CD4-positive, alpha-beta T cell (primary cell): ENCODE measurements around the gene PSMD8. TPM values are rescaled to one million over a fixed set of nuclear protein-coding genes. Genes with fewer than 3 reads are reported as not detected.
"Not testable (repeated sequence)": the region's sequence is repeated elsewhere in the genome, so short reads cannot be mapped to it uniquely, and the experiment has no call there.

Experiments
- ATAC-seq: fragments of 200-7000 bp; cut with Tn5 transposase; one replicate; pipeline ENCODE4 v1.10.0; 2022; ENCODE audit warnings: mild to moderate bottlenecking; ENCODE audit not compliant: poor library complexity
- CTCF ChIA-PET: fragments of 350-600 bp; sonication (Branson Sonifier 250); formaldehyde crosslinking; loops from one replicate; lab custom pipeline; 2021; ENCODE audit warnings: antibody characterized with exemption, inconsistent platforms; lab: Charles Lee
- POLR2A ChIA-PET: fragments of 350-600 bp; sonication (Branson Sonifier 250); formaldehyde crosslinking; loops from one replicate; lab custom pipeline; 2021; ENCODE audit warnings: antibody characterized with exemption, inconsistent platforms; lab: Charles Lee
- DNase-seq, 14 experiments: peaks; one replicate each; pipeline ENCODE4 v3.0.0-alpha.2; 2013 to 2020; ENCODE audit warnings: mixed read lengths in 2 of 14
- H3K27ac ChIP-seq, 2 donors: one replicate each; pipeline versions ENCODE4 v1.5.1 to v1.7.0; 2013; ENCODE audit warnings: low read length in 2 of 2, low read depth in 1 of 2, mild to moderate bottlenecking in 1 of 2
- H3K27me3 ChIP-seq, 2 experiments: 1 replicate in 1 of 2; 2 replicates in 1 of 2; pipeline versions ENCODE4 v1.6.1 to v1.7.0; 2013; ENCODE audit warnings: low read length in 2 of 2, control low read depth in 1 of 2, mild to moderate bottlenecking in 1 of 2, moderate library complexity in 1 of 2; ENCODE audit not compliant: insufficient read depth in 2 of 2, control insufficient read depth in 1 of 2
- H3K36me3 ChIP-seq: one replicate; pipeline ENCODE4 v1.6.1; 2013; ENCODE audit warnings: low read length, control low read depth; ENCODE audit not compliant: insufficient read depth
- H3K4me1 ChIP-seq: one replicate; pipeline ENCODE4 v1.6.1; 2013; ENCODE audit warnings: low read length, control low read depth; ENCODE audit not compliant: insufficient read depth
- H3K4me3 ChIP-seq: one replicate; pipeline ENCODE4 v1.5.1; 2013; ENCODE audit warnings: mild to moderate bottlenecking, low read length, moderate library complexity
- H3K9me3 ChIP-seq, 2 experiments: 1 replicate in 1 of 2; 2 replicates in 1 of 2; pipeline versions ENCODE4 v1.6.1 to v1.7.0; 2013; ENCODE audit warnings: low read length in 2 of 2, mild to moderate bottlenecking in 2 of 2, control low read depth in 1 of 2, moderate library complexity in 1 of 2; ENCODE audit not compliant: control insufficient read depth in 1 of 2, insufficient read depth in 1 of 2
- H3K27ac Mint-ChIP-seq: one replicate; pipeline ENCODE4 v1.8.0; 2020; ENCODE audit warnings: mixed read lengths
- H3K27me3 Mint-ChIP-seq: one replicate; pipeline ENCODE4 v1.8.0; 2021; ENCODE audit warnings: mixed read lengths
- H3K36me3 Mint-ChIP-seq: one replicate; pipeline ENCODE4 v1.8.0; 2021; ENCODE audit warnings: low read depth, mixed read lengths
- H3K4me1 Mint-ChIP-seq: one replicate; pipeline ENCODE4 v1.8.0; 2021; ENCODE audit warnings: low read depth, mixed read lengths
- H3K4me3 Mint-ChIP-seq: one replicate; pipeline ENCODE4 v1.8.0; 2020; ENCODE audit warnings: mild to moderate bottlenecking, mixed read lengths
- H3K9me3 Mint-ChIP-seq: one replicate; pipeline ENCODE4 v1.8.0; 2020; ENCODE audit warnings: mixed read lengths
- CTCF ChIP-seq: fragments of 200-600 bp; IDR thresholded peaks from one replicate; pipeline ENCODE4 v1.8.0; 2022; ENCODE audit warnings: antibody characterized with exemption, mild to moderate bottlenecking
- intact Hi-C, 2 experiments: fragments of 100-400 bp; cut with DNase I in 1 of 2; cut with micrococcal nuclease in 1 of 2; formaldehyde crosslinking; loops; one replicate each; pipeline versions ENCODE4 v1.15.1 to v1.9.0; 2023 to 2025; cut with DNase I, micrococcal nuclease
- total RNA-seq, 174 experiments: library from RNA in 2 of 174; stranded (reverse) in 2 of 174; gene quantifications; one replicate each; pipeline ENCODE4 v1.2.3 and lab custom pipeline; 2021 to 2026

PSMD8 gene
- total RNA-seq, 2 experiments from 2014 or later = 61.2 to 64.4 TPM

GRCh38 chr19:38409631-38410133 is 35.3 kb downstream of the PSMD8 start:
- H3K27me3 Mint-ChIP-seq = no peaks in the 10 kb centered on the region
- POLR2A ChIA-PET = no interaction called here
- CTCF ChIA-PET = interaction anchor here (0.6 kb wide), 1 partner anchor 279 kb away, joined by 3 read pairs; no protein-coding TSS in a partner anchor
- H3K4me1 ChIP-seq = peaks cover 5% of the 10 kb centered on the region
- H3K4me3 Mint-ChIP-seq = no peak overlapping the region
- intact Hi-C loops = loop anchor here in 1 of 2 experiments (10.0 kb wide), 1 partner anchor 135 kb away; no protein-coding TSS in a partner anchor
- no peaks in the 10 kb centered on the region for H3K9me3 ChIP-seq
- ATAC-seq (no peak), DNase-seq (no peak)
- H3K27me3 ChIP-seq = no peaks in the 10 kb centered on the region
- peaks cover 23% of the 10 kb centered on the region for H3K36me3 Mint-ChIP-seq
- TF ChIP-seq CTCF = no peak
- H3K4me3 ChIP-seq = no peak overlapping the region
- peaks cover 29% of the 10 kb centered on the region for H3K36me3 ChIP-seq
- H3K9me3 Mint-ChIP-seq = no peaks in the 10 kb centered on the region
- H3K27ac ChIP-seq = no peak overlapping the region
- no peaks in the 10 kb centered on the region for H3K4me1 Mint-ChIP-seq
- H3K27ac Mint-ChIP-seq = no peak overlapping the region

- intact Hi-C loops, H3K27me3 Mint-ChIP-seq, H3K4me1 ChIP-seq, H3K4me3 Mint-ChIP-seq, H3K9me3 Mint-ChIP-seq, H3K27ac Mint-ChIP-seq, ATAC-seq, H3K27ac ChIP-seq, H3K4me3 ChIP-seq, H3K27me3 ChIP-seq, H3K4me1 Mint-ChIP-seq, DNase-seq, H3K9me3 ChIP-seq: not testable (repeated sequence)
- H3K36me3 Mint-ChIP-seq = peaks cover 16% of the 10 kb centered on the region
- POLR2A ChIA-PET = interaction anchor here (0.8 kb wide), 1 partner anchor 71 kb away, joined by 3 read pairs; no protein-coding TSS in a partner anchor
- peaks cover 22% of the 10 kb centered on the region for H3K36me3 ChIP-seq
- CTCF ChIA-PET = interaction anchor here (0.6 kb wide), 1 partner anchor 278 kb away, joined by 3 read pairs; no protein-coding TSS in a partner anchor
Measured at GRCh38 chr19:38410407-38410806, 36.0 kb downstream of the PSMD8 start.

- no peak overlapping the region for H3K4me3 ChIP-seq
- Mint-ChIP-seq H3K27ac (no peak overlapping the region), H3K36me3 (peaks cover 15% of the 10 kb centered on the region), H3K27me3 (no peaks in the 10 kb centered on the region), H3K4me3 (no peak overlapping the region), H3K4me1 (no peaks in the 10 kb centered on the region), H3K9me3 (no peaks in the 10 kb centered on the region)
- no peak for TF ChIP-seq CTCF
- ChIA-PET CTCF (no interaction called here), POLR2A (no interaction called here)
- peaks cover 21% of the 10 kb centered on the region for H3K36me3 ChIP-seq
- intact Hi-C loops = no loop called here
- H3K27ac ChIP-seq = no peak overlapping the region
- H3K9me3 ChIP-seq = no peaks in the 10 kb centered on the region
- no peaks in the 10 kb centered on the region for H3K4me1 ChIP-seq
- H3K27me3 ChIP-seq = no peaks in the 10 kb centered on the region
- no peak for ATAC-seq
- no peak for DNase-seq
Measured at GRCh38 chr19:38411041-38411712, 36.8 kb downstream of the PSMD8 start.

DNA sequence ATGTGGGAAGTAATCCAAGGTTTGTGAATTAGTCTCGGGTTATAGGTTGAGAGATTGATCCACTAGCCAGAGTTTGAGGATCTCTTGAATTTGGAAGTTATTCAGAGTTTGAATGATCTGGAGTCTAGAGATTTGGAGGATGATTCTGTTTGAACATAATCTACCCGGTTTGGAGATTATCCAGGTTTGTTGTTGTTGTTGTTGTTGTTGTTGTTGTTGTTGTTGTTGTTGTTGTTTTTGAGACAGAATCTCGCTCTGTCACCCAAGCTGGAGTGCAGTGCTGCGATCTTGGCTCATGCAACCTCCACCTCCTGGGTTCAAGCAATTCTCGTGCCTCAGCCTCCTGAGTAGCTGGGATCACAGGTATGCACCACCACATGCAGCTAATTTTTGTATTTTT is 37.5 kb downstream of the PSMD8 start:
- H3K36me3 ChIP-seq = peaks cover 14% of the 10 kb centered on the region
- H3K9me3 Mint-ChIP-seq, H3K4me3 Mint-ChIP-seq, CTCF ChIA-PET, intact Hi-C loops, H3K27me3 ChIP-seq, H3K27me3 Mint-ChIP-seq, H3K27ac Mint-ChIP-seq, H3K4me3 ChIP-seq, H3K4me1 Mint-ChIP-seq, H3K4me1 ChIP-seq, H3K9me3 ChIP-seq, ATAC-seq, DNase-seq, H3K27ac ChIP-seq: not testable (repeated sequence)
- H3K36me3 Mint-ChIP-seq = peaks cover 12% of the 10 kb centered on the region
- POLR2A ChIA-PET = interaction anchor here (0.6 to 1.9 kb wide), 2 partner anchors 8 to 862 kb away, joined by 3 to 5 read pairs; partner anchors contain the start of gene FAM98C
